CD4-positive, alpha-beta T cell treated with Interleukin-6 for 4 hours (primary cell): ENCODE measurements around the gene RAI1.

Experiments used
- DNase-seq: peaks from one replicate; pipeline ENCODE4 v3.0.0-alpha.2; 2020; ENCODE audit warnings: mixed read lengths

The RAI1 gene

GRCh38 chr17:17851103-17852002, 170.1 kb downstream of the RAI1 start:
- DNase-seq: peak; percentile 61

DNA sequence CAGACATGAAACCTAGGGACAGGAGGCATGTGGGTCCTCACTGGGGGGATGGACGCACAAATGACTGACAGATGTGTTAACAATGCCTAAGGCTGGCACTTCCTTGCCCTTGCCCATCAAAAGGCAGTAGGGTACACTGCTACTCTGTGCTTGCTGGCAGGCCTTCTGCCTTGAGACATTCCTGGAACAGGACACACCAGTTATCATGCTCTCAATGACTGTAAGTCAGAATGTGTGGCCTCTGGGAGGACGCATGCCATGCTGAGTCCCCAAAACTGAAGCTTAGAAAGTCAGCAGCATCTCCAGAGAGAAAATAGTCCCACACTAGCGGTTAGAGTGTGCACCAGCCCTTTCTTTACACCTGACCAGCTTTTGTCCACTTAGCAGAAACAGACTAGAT, 171.7 kb downstream of the RAI1 start:
- no peak for DNase-seq

DNA sequence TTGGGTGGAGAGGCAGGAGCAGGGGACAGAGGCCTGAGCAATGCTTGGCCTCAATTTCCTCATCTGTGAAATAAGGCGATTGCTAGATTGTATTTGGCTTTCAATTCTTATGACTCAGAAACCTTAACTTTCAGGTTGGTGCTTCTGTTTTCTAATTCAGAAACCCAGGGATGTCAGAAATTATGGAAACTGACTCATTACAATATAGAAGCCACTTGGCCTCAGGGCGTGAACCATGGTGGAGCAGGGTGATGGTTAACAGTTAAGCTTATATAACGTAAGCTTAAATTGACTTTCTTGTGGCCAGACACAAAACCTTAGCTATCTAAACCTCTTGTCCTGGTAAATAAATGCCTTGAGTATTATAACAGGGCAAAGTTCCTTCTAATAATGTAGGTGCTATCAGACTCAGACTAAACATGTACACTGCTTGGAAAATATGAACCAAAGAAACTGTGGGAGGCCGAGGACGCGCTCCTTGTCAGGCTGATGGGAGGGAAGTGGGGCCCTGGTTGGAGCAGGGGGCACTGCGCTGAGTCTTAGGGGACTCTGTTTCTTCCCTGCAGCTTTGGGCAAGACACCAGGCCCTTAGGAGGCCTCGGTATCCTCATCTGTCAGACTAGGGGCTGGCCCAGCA, 172.7 kb downstream of the RAI1 start:
- DNase-seq: no peak

- no peak for DNase-seq
These were observed 174.7 kb downstream of the RAI1 start for GRCh38 chr17:17855976-17856375.

- DNase-seq: no peak
These were observed 175.1 kb downstream of the RAI1 start for GRCh38 chr17:17856386-17856785.

- DNase-seq: no peak
These were observed 176.2 kb downstream of the RAI1 start for GRCh38 chr17:17857496-17857895.

GRCh38 chr17:17859909-17860765, 178.9 kb downstream of the RAI1 start:
- peak; percentile 81 for DNase-seq

DNA sequence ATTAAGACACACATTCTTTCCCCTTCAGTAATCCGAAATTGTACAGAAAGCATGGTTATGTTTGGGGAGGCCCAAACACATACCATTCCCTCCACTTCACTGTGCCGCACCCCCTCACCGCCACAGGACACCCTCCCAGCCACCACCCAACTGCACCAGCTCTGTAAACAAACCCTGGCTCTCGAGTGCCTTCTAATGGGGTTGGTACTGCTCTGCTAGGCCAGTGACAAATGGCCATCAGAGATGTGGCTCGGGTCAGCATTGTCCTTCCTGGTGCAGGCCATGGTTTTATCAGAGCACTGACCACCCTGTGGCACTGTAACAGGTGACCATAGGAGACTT, 179.5 kb downstream of the RAI1 start:
- DNase-seq: no peak
